Measurements from ENCODE around the gene NCS1.

NCS1 gene

GRCh38 chr9:130237076-130237475, 64.9 kb downstream of the NCS1 start:
- TF ChIP-seq POLR2AphosphoS5 (IDR thresholded peaks at IDR 0.05; ENCODE audit: low read depth, low read length) (no peak), TAF1 (IDR thresholded peaks at IDR 0.05; ENCODE audit: borderline replicate concordance, low read depth, low read length) (no peak), POLR2A (IDR thresholded peaks at IDR 0.05; ENCODE audit: low read depth, low read length) (no peak)
- FAIRE-seq (no peak), DNase-seq (ENCODE audit: insufficient read length) (no peak)

- FAIRE-seq = no peak
- no peak for DNase-seq (ENCODE audit: insufficient read length)
- no peak for TF ChIP-seq POLR2A (IDR thresholded peaks at IDR 0.05; ENCODE audit: low read depth, low read length)
- no peak for TF ChIP-seq TAF1 (IDR thresholded peaks at IDR 0.05; ENCODE audit: borderline replicate concordance, low read depth, low read length)
- TF ChIP-seq POLR2AphosphoS5 (IDR thresholded peaks at IDR 0.05; ENCODE audit: low read depth, low read length) = no peak
Measured at GRCh38 chr9:130237763-130238524, 65.7 kb downstream of the NCS1 start.

GRCh38 chr9:130239363-130239695, 67.1 kb downstream of the NCS1 start:
- FAIRE-seq (no peak), DNase-seq (ENCODE audit: insufficient read length) (no peak)
- TF ChIP-seq POLR2AphosphoS5 (IDR thresholded peaks at IDR 0.05; ENCODE audit: low read depth, low read length) (no peak), TAF1 (IDR thresholded peaks at IDR 0.05; ENCODE audit: borderline replicate concordance, low read depth, low read length) (no peak), POLR2A (IDR thresholded peaks at IDR 0.05; ENCODE audit: low read depth, low read length) (no peak)

GRCh38 chr9:130239741-130240241, 67.6 kb downstream of the NCS1 start:
- FAIRE-seq (no peak), DNase-seq (ENCODE audit: insufficient read length) (no peak)
- TF ChIP-seq TAF1 (IDR thresholded peaks at IDR 0.05; ENCODE audit: borderline replicate concordance, low read depth, low read length) (no peak), POLR2AphosphoS5 (IDR thresholded peaks at IDR 0.05; ENCODE audit: low read depth, low read length) (no peak), POLR2A (IDR thresholded peaks at IDR 0.05; ENCODE audit: low read depth, low read length) (no peak)

- TF ChIP-seq TAF1 (IDR thresholded peaks at IDR 0.05; ENCODE audit: borderline replicate concordance, low read depth, low read length) (no peak), POLR2AphosphoS5 (IDR thresholded peaks at IDR 0.05; ENCODE audit: low read depth, low read length) (no peak), POLR2A (IDR thresholded peaks at IDR 0.05; ENCODE audit: low read depth, low read length) (no peak)
- DNase-seq (ENCODE audit: insufficient read length) (no peak), FAIRE-seq (peak; percentile 91)
Measured at GRCh38 chr9:130240410-130241197, 68.4 kb downstream of the NCS1 start.

GRCh38 chr9:130241198-130241535, 69.0 kb downstream of the NCS1 start:
- no peak for TF ChIP-seq POLR2A (IDR thresholded peaks at IDR 0.05; ENCODE audit: low read depth, low read length)
- no peak for FAIRE-seq
- DNase-seq (ENCODE audit: insufficient read length) = no peak

GRCh38 chr9:130242270-130243014, 70.2 kb downstream of the NCS1 start:
- TF ChIP-seq TAF1 (IDR thresholded peaks at IDR 0.05; ENCODE audit: borderline replicate concordance, low read depth, low read length) (no peak), POLR2AphosphoS5 (IDR thresholded peaks at IDR 0.05; ENCODE audit: low read depth, low read length) (no peak), POLR2A (IDR thresholded peaks at IDR 0.05; ENCODE audit: low read depth, low read length) (no peak)
- DNase-seq (ENCODE audit: insufficient read length) = no peak
- FAIRE-seq = no peak

GRCh38 chr9:130243015-130243881, 71.0 kb downstream of the NCS1 start:
- FAIRE-seq (peak; percentile 88), DNase-seq (ENCODE audit: insufficient read length) (peak; percentile 67)
- TF ChIP-seq TAF1 (IDR thresholded peaks at IDR 0.05; ENCODE audit: borderline replicate concordance, low read depth, low read length) = no peak
- TF ChIP-seq POLR2AphosphoS5 (IDR thresholded peaks at IDR 0.05; ENCODE audit: low read depth, low read length) = no peak
- no peak for TF ChIP-seq POLR2A (IDR thresholded peaks at IDR 0.05; ENCODE audit: low read depth, low read length)

GRCh38 chr9:130243882-130244170, 71.6 kb downstream of the NCS1 start:
- FAIRE-seq (no peak), DNase-seq (ENCODE audit: insufficient read length) (no peak)
- no peak for TF ChIP-seq TAF1 (IDR thresholded peaks at IDR 0.05; ENCODE audit: borderline replicate concordance, low read depth, low read length)
- TF ChIP-seq POLR2AphosphoS5 (IDR thresholded peaks at IDR 0.05; ENCODE audit: low read depth, low read length) = no peak
- no peak for TF ChIP-seq POLR2A (IDR thresholded peaks at IDR 0.05; ENCODE audit: low read depth, low read length)

- FAIRE-seq (no peak), DNase-seq (ENCODE audit: insufficient read length) (no peak)
- TF ChIP-seq POLR2AphosphoS5 (IDR thresholded peaks at IDR 0.05; ENCODE audit: low read depth, low read length) (no peak), POLR2A (IDR thresholded peaks at IDR 0.05; ENCODE audit: low read depth, low read length) (no peak), TAF1 (IDR thresholded peaks at IDR 0.05; ENCODE audit: borderline replicate concordance, low read depth, low read length) (no peak)
Measured at GRCh38 chr9:130244548-130245165, 72.5 kb downstream of the NCS1 start.

Data from GM12892 (cell line).